RWPE2 (cell line): ENCODE data around the gene ZFP36.
A peak's percentile ranks its signal among the peaks of the same experiment; 100 is the strongest.

ENCODE experiments used
- ATAC-seq: fragments of 200-7000 bp; cut with Tn5 transposase; 3 replicates; pipeline ENCODE4 v1.9.1; 2021; ENCODE audit warnings: low read depth
- DNase-seq: peaks from one replicate; pipeline ENCODE4 v3.0.0-alpha.2; 2020; ENCODE audit warnings: low spot score
- H3K27ac ChIP-seq: fragments of 450-650 bp; 2 replicates; pipeline ENCODE4 v1.5.1; 2017; ENCODE audit warnings: mild to moderate bottlenecking; ENCODE audit not compliant: poor library complexity, severe bottlenecking
- H3K27me3 ChIP-seq: fragments of 250-450 bp; sonication (Bioruptor Pico); 2 replicates; pipeline ENCODE4 v1.5.1; 2021; ENCODE audit warnings: mild to moderate bottlenecking, moderate library complexity; ENCODE audit not compliant: insufficient read depth, poor library complexity, severe bottlenecking
- H3K36me3 ChIP-seq: fragments of 250-450 bp; sonication (Bioruptor Pico); 2 replicates; pipeline ENCODE4 v1.5.1; 2020; ENCODE audit warnings: low read depth, mild to moderate bottlenecking, moderate library complexity
- H3K4me1 ChIP-seq: fragments of 250-450 bp; sonication (Bioruptor Pico); 2 replicates; pipeline ENCODE4 v1.5.1; 2021; ENCODE audit warnings: mild to moderate bottlenecking, moderate library complexity; ENCODE audit not compliant: insufficient read depth, poor library complexity, severe bottlenecking
- H3K4me3 ChIP-seq: fragments of 250-450 bp; sonication (Bioruptor Pico); 2 replicates; pipeline ENCODE4 v1.5.1; 2021; ENCODE audit warnings: mild to moderate bottlenecking, moderate library complexity; ENCODE audit not compliant: severe bottlenecking
- H3K9me3 ChIP-seq: fragments of 250-450 bp; sonication (Bioruptor Pico); 2 replicates; pipeline ENCODE4 v1.5.1; 2021; ENCODE audit warnings: mild to moderate bottlenecking, moderate library complexity; ENCODE audit not compliant: severe bottlenecking
- TF ChIP-seq, protein P1 (sequence below): fragments of 450-650 bp; IDR thresholded peaks from one replicate; pipeline ENCODE4 v1.5.1; 2017; ENCODE audit warnings: mild to moderate bottlenecking, moderate library complexity; ENCODE audit not compliant: poor library complexity, severe bottlenecking

ZFP36 gene

DNA sequence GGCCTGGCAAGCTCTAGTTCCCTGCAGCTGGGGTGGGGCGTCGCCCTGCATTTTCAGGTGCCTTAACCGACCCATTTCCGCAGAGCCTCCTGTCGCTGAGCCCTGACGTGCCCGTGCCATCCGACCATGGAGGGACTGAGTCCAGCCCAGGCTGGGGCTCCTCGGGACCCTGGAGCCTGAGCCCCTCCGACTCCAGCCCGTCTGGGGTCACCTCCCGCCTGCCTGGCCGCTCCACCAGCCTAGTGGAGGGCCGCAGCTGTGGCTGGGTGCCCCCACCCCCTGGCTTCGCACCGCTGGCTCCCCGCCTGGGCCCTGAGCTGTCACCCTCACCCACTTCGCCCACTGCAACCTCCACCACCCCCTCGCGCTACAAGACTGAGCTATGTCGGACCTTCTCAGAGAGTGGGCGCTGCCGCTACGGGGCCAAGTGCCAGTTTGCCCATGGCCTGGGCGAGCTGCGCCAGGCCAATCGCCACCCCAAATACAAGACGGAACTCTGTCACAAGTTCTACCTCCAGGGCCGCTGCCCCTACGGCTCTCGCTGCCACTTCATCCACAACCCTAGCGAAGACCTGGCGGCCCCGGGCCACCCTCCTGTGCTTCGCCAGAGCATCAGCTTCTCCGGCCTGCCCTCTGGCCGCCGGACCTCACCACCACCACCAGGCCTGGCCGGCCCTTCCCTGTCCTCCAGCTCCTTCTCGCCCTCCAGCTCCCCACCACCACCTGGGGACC lies 1.2 kb downstream of the ZFP36 start:
- peak overlapping the region; percentile 97 for H3K27ac ChIP-seq
- TF ChIP-seq, protein P1, sequence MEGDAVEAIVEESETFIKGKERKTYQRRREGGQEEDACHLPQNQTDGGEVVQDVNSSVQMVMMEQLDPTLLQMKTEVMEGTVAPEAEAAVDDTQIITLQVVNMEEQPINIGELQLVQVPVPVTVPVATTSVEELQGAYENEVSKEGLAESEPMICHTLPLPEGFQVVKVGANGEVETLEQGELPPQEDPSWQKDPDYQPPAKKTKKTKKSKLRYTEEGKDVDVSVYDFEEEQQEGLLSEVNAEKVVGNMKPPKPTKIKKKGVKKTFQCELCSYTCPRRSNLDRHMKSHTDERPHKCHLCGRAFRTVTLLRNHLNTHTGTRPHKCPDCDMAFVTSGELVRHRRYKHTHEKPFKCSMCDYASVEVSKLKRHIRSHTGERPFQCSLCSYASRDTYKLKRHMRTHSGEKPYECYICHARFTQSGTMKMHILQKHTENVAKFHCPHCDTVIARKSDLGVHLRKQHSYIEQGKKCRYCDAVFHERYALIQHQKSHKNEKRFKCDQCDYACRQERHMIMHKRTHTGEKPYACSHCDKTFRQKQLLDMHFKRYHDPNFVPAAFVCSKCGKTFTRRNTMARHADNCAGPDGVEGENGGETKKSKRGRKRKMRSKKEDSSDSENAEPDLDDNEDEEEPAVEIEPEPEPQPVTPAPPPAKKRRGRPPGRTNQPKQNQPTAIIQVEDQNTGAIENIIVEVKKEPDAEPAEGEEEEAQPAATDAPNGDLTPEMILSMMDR: no peak
- peaks cover 25% of the 10 kb centered on the region for H3K36me3 ChIP-seq
- H3K4me1 ChIP-seq: peaks cover 21% of the 10 kb centered on the region
- no peaks in the 10 kb centered on the region for H3K9me3 ChIP-seq
- H3K4me3 ChIP-seq: peak overlapping the region; percentile 89
- no peaks in the 10 kb centered on the region for H3K27me3 ChIP-seq
- ATAC-seq (no peak), DNase-seq (no peak)

DNA sequence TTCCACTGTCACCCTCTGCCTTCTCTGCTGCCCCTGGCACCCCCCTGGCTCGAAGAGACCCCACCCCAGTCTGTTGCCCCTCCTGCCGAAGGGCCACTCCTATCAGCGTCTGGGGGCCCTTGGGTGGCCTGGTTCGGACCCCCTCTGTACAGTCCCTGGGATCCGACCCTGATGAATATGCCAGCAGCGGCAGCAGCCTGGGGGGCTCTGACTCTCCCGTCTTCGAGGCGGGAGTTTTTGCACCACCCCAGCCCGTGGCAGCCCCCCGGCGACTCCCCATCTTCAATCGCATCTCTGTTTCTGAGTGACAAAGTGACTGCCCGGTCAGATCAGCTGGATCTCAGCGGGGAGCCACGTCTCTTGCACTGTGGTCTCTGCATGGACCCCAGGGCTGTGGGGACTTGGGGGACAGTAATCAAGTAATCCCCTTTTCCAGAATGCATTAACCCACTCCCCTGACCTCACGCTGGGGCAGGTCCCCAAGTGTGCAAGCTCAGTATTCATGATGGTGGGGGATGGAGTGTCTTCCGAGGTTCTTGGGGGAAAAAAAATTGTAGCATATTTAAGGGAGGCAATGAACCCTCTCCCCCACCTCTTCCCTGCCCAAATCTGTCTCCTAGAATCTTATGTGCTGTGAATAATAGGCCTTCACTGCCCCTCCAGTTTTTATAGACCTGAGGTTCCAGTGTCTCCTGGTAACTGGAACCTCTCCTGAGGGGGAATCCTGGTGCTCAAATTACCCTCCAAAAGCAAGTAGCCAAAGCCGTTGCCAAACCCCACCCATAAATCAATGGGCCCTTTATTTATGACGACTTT lies 2.0 kb downstream of the ZFP36 start:
- peaks cover 19% of the 10 kb centered on the region for H3K4me1 ChIP-seq
- no peaks in the 10 kb centered on the region for H3K27me3 ChIP-seq
- TF ChIP-seq, protein P1: no peak
- ATAC-seq (no peak), DNase-seq (no peak)
- H3K27ac ChIP-seq: peak overlapping the region; percentile 97
- no peaks in the 10 kb centered on the region for H3K9me3 ChIP-seq
- H3K4me3 ChIP-seq: peak overlapping the region; percentile 89
- peaks cover 25% of the 10 kb centered on the region for H3K36me3 ChIP-seq

DNA sequence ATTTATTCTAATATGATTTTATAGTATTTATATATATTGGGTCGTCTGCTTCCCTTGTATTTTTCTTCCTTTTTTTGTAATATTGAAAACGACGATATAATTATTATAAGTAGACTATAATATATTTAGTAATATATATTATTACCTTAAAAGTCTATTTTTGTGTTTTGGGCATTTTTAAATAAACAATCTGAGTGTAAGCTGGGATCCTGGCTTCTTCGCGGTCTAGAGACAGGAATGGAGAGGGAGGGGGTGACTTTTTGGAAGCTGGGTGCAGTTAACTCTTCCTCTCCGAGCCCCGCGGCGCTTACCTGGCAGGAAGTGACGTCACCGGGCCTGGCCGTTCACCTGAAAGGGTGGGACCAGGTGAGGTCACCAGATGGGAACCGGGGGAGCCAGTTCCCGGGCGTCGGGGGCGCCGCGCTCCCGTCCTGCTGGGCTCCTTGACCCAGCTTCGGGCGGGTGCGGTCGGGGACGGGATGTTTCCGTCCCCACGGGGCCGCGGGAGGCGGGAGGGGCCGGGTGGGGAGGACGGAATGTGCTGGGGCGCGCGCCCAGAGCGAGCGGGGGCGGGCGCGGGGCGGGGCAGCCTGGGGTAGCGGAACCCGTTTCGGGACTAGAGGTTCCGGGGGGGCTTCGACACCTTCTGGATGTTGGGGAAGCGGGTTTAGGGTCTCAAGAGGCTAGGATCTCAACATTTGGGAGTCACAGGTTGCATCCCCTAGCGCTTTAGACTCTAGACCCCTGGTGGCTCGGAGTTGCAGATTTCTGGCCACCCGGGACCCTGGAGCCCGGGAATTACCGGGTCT lies 2.8 kb downstream of the ZFP36 start:
- peak overlapping the region; percentile 97 for H3K27ac ChIP-seq
- DNase-seq (peak; percentile 99), ATAC-seq (peak; percentile 20)
- no peaks in the 10 kb centered on the region for H3K27me3 ChIP-seq
- peak overlapping the region; percentile 89 for H3K4me3 ChIP-seq
- H3K9me3 ChIP-seq: no peaks in the 10 kb centered on the region
- peaks cover 14% of the 10 kb centered on the region for H3K4me1 ChIP-seq
- peaks cover 25% of the 10 kb centered on the region for H3K36me3 ChIP-seq
- TF ChIP-seq, protein P1: no peak

DNA sequence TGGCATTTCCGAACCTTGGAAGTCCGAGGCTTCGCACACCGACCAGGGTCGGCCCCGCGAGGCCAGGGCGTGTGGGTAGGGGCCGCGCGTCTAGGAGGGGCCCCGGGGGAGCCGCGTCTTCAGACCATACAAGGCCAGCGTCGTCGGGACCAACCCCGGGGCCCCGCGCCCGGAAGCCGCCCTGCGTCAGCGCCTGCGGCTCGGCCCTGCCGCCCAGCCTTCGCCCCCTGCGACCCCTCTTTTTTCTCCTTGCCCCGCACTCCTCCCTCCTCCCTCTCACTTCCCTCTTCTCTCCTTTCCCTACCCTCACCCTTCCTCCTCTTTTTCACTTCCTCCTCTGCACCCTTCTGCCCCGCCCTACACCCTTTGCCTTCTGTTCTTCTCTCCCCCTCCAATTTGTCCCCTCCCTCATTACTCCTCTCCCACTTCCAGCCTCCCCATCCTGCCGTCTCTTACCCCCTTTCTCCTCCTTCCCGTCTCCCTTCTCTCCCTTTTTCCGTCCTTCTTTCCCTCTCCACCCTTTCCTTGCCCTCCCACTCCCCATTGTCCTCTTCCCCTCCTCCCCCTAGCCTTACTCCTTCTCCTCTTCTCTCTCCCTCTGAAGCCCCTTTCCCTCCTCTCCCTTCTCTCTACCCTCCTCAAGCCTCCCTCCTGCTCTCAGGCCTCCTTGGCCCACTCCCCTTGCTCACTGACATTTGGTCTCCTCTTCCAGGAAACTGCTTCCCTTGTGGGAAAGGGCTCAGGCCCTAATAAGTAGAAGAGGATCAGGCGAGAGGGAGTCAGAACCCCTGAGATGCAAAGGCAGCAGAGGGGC lies 3.6 kb downstream of the ZFP36 start:
- TF ChIP-seq, protein P1: no peak
- ATAC-seq (peak; percentile 17), DNase-seq (no peak)
- peak overlapping the region; percentile 97 for H3K27ac ChIP-seq
- no peaks in the 10 kb centered on the region for H3K27me3 ChIP-seq
- peak overlapping the region; percentile 89 for H3K4me3 ChIP-seq
- H3K9me3 ChIP-seq: no peaks in the 10 kb centered on the region
- peaks cover 33% of the 10 kb centered on the region for H3K36me3 ChIP-seq
- peaks cover 13% of the 10 kb centered on the region for H3K4me1 ChIP-seq
